A673 (cell line): ENCODE data around the gene GPD2. TPM values are rescaled to one million over a fixed set of nuclear protein-coding genes. Genes with fewer than 3 reads are reported as not detected.

Source experiments
- BruUV-seq: library from RNA; stranded (reverse); fragments of 400-500 nt; replicated peaks from 2 replicates; lab custom pipeline; 2021; lab: Mats Ljungman, UMichigan
- CTCF ChIA-PET: fragments of 300-600 bp; sonication (Branson Sonifier 250); formaldehyde crosslinking; loops from one replicate; lab custom pipeline; 2022; ENCODE audit warnings: antibody characterized with exemption; lab: Charles Lee
- POLR2A ChIA-PET: fragments of 300-600 bp; sonication (Branson Sonifier 250); formaldehyde crosslinking; loops from one replicate; lab custom pipeline; 2022; ENCODE audit warnings: antibody characterized with exemption; ENCODE audit not compliant: low non-redundant PET; lab: Charles Lee
- DNase-seq: peaks from one replicate; pipeline ENCODE4 v3.0.0-alpha.2; 2015; ENCODE audit warnings: low spot score
- H3K27ac ChIP-seq: fragments of 200-600 bp; sonication (generic); 2 replicates; pipeline ENCODE4 v1.5.1; 2016; ENCODE audit warnings: mixed run types, low read depth, mild to moderate bottlenecking, mixed read lengths, antibody characterized with exemption, low read length; ENCODE audit not compliant: poor library complexity, severe bottlenecking
- H3K27me3 ChIP-seq: fragments of 200-600 bp; sonication (generic); replicated peaks from 2 replicates; pipeline ENCODE4 v1.6.1; 2017; ENCODE audit warnings: mixed run types, low read depth, mild to moderate bottlenecking, mixed read lengths, antibody characterized with exemption, low read length; ENCODE audit not compliant: insufficient read depth, poor library complexity
- H3K36me3 ChIP-seq: fragments of 200-600 bp; sonication (generic); 2 replicates; pipeline ENCODE4 v1.6.1; 2016; ENCODE audit warnings: mixed run types, mild to moderate bottlenecking, mixed read lengths, antibody characterized with exemption, low read length; ENCODE audit not compliant: insufficient read depth, poor library complexity, severe bottlenecking
- H3K4me1 ChIP-seq: fragments of 200-600 bp; sonication (generic); 2 replicates; pipeline ENCODE4 v1.6.1; 2017; ENCODE audit warnings: mixed run types, mild to moderate bottlenecking, mixed read lengths, antibody characterized with exemption, low read length; ENCODE audit not compliant: insufficient read depth, poor library complexity, severe bottlenecking
- H3K4me3 ChIP-seq: fragments of 200-600 bp; sonication (generic); 2 replicates; pipeline ENCODE4 v1.5.1; 2016; ENCODE audit warnings: low read depth, mixed run types, mild to moderate bottlenecking, mixed read lengths, low read length; ENCODE audit not compliant: poor library complexity, severe bottlenecking
- H3K9me3 ChIP-seq: fragments of 200-600 bp; sonication (generic); 2 replicates; pipeline ENCODE4 v1.6.1; 2016; ENCODE audit warnings: mixed run types, low read depth, mild to moderate bottlenecking, mixed read lengths, antibody characterized with exemption, low read length; ENCODE audit not compliant: poor library complexity, severe bottlenecking
- EZH2 ChIP-seq: fragments of 200-600 bp; sonication (generic); IDR thresholded peaks from 2 replicates; pipeline ENCODE4 v1.6.1; 2017; ENCODE audit warnings: borderline replicate concordance, low read depth, mild to moderate bottlenecking, mixed read lengths, antibody characterized with exemption, low read length; ENCODE audit not compliant: poor library complexity, severe bottlenecking
- intact Hi-C: fragments of 100-400 bp; cut with micrococcal nuclease; formaldehyde crosslinking; loops from one replicate; pipeline ENCODE4 v1.10.0; 2022; ENCODE audit not compliant: unreplicated experiment
- total RNA-seq: library from RNA; stranded (reverse); gene quantifications from 2 replicates; pipeline ENCODE4 v1.2.3, GENCODE V29; 2021
- TF ChIP-seq, protein P1 (sequence below): fragments of 300-800, 200-600 bp; sonication (generic); conservative IDR thresholded peaks from 2 replicates; pipeline ENCODE4 v1.5.1; 2017; ENCODE audit warnings: low read depth, mild to moderate bottlenecking, antibody characterized with exemption, low read length, moderate library complexity, mixed read lengths

GPD2 gene
- total RNA-seq, 1 experiment from 2014 or later = 39.4 TPM

DNA sequence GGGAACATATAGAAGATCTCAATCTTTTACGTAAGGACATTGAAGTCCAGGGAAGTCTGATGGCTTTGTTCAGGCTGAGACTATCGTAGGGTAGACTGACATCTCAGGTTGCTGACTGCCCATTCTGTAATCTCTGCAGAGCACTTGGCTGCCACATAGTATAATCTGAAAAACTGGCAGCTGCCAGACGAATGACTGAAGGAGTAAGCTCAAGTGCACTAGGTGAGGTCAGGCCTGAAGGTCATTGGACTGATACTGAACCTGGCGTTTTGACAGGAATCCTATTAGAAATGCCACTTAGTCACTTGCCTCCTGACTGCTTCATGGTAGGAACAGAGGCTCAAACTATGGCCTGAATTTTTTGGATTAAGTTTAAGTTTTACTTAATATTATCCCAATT, 23.5 kb downstream of the GPD2 start:
- H3K4me3 ChIP-seq = no peak overlapping the region
- peaks cover 9% of the 10 kb centered on the region for H3K4me1 ChIP-seq
- H3K36me3 ChIP-seq = no peaks in the 10 kb centered on the region
- BruUV-seq = no TSS peak
- H3K27ac ChIP-seq = no peak overlapping the region
- H3K27me3 ChIP-seq = no peaks in the 10 kb centered on the region
- ChIA-PET CTCF (no interaction called here), POLR2A (no interaction called here)
- H3K9me3 ChIP-seq = no peaks in the 10 kb centered on the region
- intact Hi-C loops = no loop called here
- DNase-seq = no peak
- TF ChIP-seq EZH2 = no peak
- TF ChIP-seq, protein P1, sequence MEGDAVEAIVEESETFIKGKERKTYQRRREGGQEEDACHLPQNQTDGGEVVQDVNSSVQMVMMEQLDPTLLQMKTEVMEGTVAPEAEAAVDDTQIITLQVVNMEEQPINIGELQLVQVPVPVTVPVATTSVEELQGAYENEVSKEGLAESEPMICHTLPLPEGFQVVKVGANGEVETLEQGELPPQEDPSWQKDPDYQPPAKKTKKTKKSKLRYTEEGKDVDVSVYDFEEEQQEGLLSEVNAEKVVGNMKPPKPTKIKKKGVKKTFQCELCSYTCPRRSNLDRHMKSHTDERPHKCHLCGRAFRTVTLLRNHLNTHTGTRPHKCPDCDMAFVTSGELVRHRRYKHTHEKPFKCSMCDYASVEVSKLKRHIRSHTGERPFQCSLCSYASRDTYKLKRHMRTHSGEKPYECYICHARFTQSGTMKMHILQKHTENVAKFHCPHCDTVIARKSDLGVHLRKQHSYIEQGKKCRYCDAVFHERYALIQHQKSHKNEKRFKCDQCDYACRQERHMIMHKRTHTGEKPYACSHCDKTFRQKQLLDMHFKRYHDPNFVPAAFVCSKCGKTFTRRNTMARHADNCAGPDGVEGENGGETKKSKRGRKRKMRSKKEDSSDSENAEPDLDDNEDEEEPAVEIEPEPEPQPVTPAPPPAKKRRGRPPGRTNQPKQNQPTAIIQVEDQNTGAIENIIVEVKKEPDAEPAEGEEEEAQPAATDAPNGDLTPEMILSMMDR = no peak

DNA sequence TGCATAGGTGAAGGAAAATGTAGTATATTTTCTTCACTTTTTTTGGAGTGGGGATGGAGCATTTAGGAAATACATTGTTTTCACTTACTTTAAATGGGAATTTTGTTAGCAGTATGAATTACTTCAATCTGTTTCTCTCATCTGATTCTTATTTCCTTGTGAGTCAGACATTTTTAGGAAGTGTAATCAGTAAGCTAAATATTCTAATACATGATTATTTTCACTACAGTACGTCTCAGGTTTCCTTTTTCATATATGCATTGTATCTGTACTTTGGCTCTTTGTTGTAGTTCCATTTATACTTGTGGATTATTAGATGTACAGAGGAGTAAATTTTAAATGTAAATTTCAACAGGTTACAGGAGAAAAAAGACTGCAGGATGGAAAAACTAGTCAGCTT, 27.9 kb downstream of the GPD2 start:
- DNase-seq = no peak
- no peaks in the 10 kb centered on the region for H3K27me3 ChIP-seq
- H3K4me1 ChIP-seq = no peaks in the 10 kb centered on the region
- TF ChIP-seq, protein P1 = no peak
- no peak for TF ChIP-seq EZH2
- ChIA-PET CTCF (no interaction called here), POLR2A (no interaction called here)
- no peak overlapping the region for H3K27ac ChIP-seq
- intact Hi-C loops = no loop called here
- no peak overlapping the region for H3K4me3 ChIP-seq
- BruUV-seq = no TSS peak
- no peaks in the 10 kb centered on the region for H3K36me3 ChIP-seq
- H3K9me3 ChIP-seq = no peaks in the 10 kb centered on the region

DNA sequence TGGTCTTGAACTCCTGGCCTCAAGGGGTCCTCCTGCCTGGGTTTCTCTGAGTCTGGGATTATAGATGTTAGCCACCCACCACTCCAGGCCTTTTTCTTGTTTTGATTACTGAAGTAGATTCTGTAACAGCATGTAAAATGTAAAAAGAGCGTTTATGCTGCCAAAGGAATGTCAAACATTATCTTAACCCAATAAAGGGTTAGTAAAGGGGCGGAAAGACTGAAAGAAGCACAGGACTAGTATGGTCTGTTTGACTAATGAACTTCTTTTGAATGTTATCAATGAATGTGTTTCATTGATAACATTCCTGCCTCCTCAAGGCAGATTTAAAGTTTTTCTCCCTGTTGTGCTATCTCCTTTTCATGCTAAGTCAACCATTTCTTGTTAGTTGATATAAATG, 29.4 kb downstream of the GPD2 start:
- intact Hi-C loops = no loop called here
- no peak overlapping the region for H3K27ac ChIP-seq
- no peak overlapping the region for H3K4me3 ChIP-seq
- BruUV-seq = no TSS peak
- POLR2A ChIA-PET = no interaction called here
- H3K4me1 ChIP-seq = no peaks in the 10 kb centered on the region
- no peaks in the 10 kb centered on the region for H3K27me3 ChIP-seq
- H3K36me3 ChIP-seq = no peaks in the 10 kb centered on the region
- DNase-seq = no peak
- H3K9me3 ChIP-seq = no peaks in the 10 kb centered on the region
- CTCF ChIA-PET = no interaction called here
- TF ChIP-seq, protein P1 = no peak
- TF ChIP-seq EZH2 = no peak
